Measurements from ENCODE around the gene L3MBTL1. TPM values are rescaled to one million over a fixed set of nuclear protein-coding genes. Genes with fewer than 3 reads are reported as not detected.
"Not testable (repeated sequence)": the region's sequence is repeated elsewhere in the genome, so short reads cannot be mapped to it uniquely, and the experiment has no call there.

The L3MBTL1 gene
- total and polyA plus RNA-seq, 2 donors (not counting 3 experiments of a cell fraction or from before 2014, with no cell fraction given) = 5.2 to 8.2 TPM

DNA sequence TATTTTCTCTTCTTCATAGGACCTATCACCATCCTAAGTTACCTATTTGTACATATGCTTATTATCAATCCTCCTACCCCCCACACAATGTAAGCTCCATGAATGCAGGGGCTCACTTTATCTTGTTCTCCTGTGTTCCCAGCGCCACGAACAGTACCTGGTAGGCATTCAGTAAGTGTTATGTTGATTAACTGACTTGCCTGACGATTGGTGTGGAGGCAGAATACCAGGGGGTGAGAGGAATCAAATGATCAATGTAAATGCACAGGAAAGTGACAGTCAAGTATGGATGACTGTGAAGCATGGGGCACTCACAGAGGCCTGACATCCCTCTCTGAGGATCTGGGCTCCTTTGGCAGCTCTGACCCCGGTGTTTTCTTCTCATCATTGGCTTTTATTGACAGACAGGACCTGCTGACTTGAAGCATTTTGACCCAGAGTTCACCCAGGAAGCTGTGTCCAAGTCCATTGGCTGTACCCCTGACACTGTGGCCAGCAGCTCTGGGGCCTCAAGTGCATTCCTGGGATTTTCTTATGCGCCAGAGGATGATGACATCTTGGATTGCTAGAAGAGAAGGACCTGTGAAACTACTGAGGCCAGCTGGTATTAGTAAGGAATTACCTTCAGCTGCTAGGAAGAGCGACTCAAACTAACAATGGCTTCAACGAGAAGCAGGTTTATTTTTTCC is 77.1 kb downstream of the L3MBTL1 start:
- Histone ChIP-seq H3K4me2 (ENCODE audit: insufficient read depth, low read length) (no peak overlapping the region), H3K4me3 (replicated peaks in 1 of 3; ENCODE audit: insufficient read depth in 1 of 3, low read depth in 1 of 3, low read length in 3 of 3) (no peak overlapping the region), H3K9me3 (replicated peaks; ENCODE audit: control insufficient read depth, insufficient read depth, low read length) (no peaks in the 10 kb centered on the region), H3K36me3 (ENCODE audit: control insufficient read depth in 2 of 2, extremely low read depth in 1 of 2, insufficient read depth in 2 of 2, low read length in 2 of 2) (no peaks in the 10 kb centered on the region), H3K27me3 (ENCODE audit: control insufficient read depth in 2 of 2, insufficient read depth in 2 of 2, low read length in 2 of 2) (peaks cover 2 to 4% of the 10 kb centered on the region in 2 experiments), H3K4me1 (ENCODE audit: control insufficient read depth, extremely low read depth, insufficient read depth, low read length) (no peaks in the 10 kb centered on the region), H3K9me1 (replicated peaks; ENCODE audit: control insufficient read depth, extremely low read depth, insufficient read depth, low read length) (no peaks in the 10 kb centered on the region), H3K79me2 (ENCODE audit: control insufficient read depth, insufficient read depth, low read length) (no peaks in the 10 kb centered on the region), H4K20me1 (replicated peaks; ENCODE audit: control insufficient read depth, extremely low read depth, insufficient read depth, low read length) (no peaks in the 10 kb centered on the region), H3K27ac (ENCODE audit: insufficient read depth, low read depth, low read length) (no peak overlapping the region), H3K9ac (replicated peaks; ENCODE audit: extremely low read depth, insufficient read depth, low read length) (no peak overlapping the region), H2AFZ (ENCODE audit: low read depth, low read length) (no peak overlapping the region)
- ChIA-PET CTCF (interaction anchor here (0.9 to 3.3 kb wide), 3 partner anchors 46 to 55 kb away, joined by 3 to 14 read pairs (median 10); no protein-coding TSS in a partner anchor), POLR2A (no interaction called here)
- dilution Hi-C loops (cut with MboI; ENCODE audit: extremely low pct_ligation_motif_present, low sequenced_read_pairs) (no loop called here), intact Hi-C loops (cut with micrococcal nuclease) (no loop called here)
- FAIRE-seq (no peak), DNase-seq (ENCODE audit: low read depth, low spot score) (no peak)
- TF ChIP-seq, protein P1, sequence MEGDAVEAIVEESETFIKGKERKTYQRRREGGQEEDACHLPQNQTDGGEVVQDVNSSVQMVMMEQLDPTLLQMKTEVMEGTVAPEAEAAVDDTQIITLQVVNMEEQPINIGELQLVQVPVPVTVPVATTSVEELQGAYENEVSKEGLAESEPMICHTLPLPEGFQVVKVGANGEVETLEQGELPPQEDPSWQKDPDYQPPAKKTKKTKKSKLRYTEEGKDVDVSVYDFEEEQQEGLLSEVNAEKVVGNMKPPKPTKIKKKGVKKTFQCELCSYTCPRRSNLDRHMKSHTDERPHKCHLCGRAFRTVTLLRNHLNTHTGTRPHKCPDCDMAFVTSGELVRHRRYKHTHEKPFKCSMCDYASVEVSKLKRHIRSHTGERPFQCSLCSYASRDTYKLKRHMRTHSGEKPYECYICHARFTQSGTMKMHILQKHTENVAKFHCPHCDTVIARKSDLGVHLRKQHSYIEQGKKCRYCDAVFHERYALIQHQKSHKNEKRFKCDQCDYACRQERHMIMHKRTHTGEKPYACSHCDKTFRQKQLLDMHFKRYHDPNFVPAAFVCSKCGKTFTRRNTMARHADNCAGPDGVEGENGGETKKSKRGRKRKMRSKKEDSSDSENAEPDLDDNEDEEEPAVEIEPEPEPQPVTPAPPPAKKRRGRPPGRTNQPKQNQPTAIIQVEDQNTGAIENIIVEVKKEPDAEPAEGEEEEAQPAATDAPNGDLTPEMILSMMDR (IDR thresholded peaks at IDR 0.05; ENCODE audit: extremely low read depth in 1 of 2, insufficient read depth in 1 of 2, low read depth in 1 of 2, low read length in 2 of 2) = no peak
- no peak for TF ChIP-seq JUN (IDR thresholded peaks at IDR 0.05; ENCODE audit: borderline replicate concordance, insufficient read depth, insufficient read length, low read depth)
- BruUV-seq (replicated peaks) = no TSS peak

DNA sequence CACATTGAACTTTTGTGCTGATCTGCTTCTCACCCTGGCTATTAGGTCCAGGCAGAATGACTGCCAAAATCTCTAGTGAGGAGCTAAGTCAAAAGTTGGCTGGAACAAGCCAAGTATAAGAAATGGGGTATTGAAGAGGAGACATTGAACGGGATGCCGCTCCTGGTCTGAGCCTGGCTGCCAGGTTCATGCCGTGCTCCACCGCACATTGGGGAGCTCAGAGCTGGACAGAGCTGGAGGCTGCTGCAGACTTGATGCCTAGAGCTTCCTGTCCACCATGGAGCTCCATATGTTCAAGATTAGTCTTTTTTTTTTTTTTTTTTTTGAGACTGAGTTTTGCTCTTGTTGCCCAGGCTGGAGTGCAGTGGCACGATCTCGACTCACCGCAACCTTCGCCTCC is 79.1 kb downstream of the L3MBTL1 start:
- H3K36me3 ChIP-seq (ENCODE audit: control insufficient read depth in 2 of 2, extremely low read depth in 1 of 2, insufficient read depth in 2 of 2, low read length in 2 of 2) = no peaks in the 10 kb centered on the region
- peaks cover 3% of the 10 kb centered on the region for H3K79me2 ChIP-seq (ENCODE audit: control insufficient read depth, insufficient read depth, low read length)
- no peak overlapping the region for H3K4me2 ChIP-seq (ENCODE audit: insufficient read depth, low read length)
- dilution Hi-C loops (cut with MboI; ENCODE audit: extremely low pct_ligation_motif_present, low sequenced_read_pairs) = no loop called here
- no peak overlapping the region for H3K4me3 ChIP-seq (replicated peaks in 1 of 3; ENCODE audit: insufficient read depth in 1 of 3, low read depth in 1 of 3, low read length in 3 of 3)
- H4K20me1 ChIP-seq (replicated peaks; ENCODE audit: control insufficient read depth, extremely low read depth, insufficient read depth, low read length) = no peaks in the 10 kb centered on the region
- ChIA-PET CTCF (interaction anchor here (0.7 to 3.3 kb wide), 5 partner anchors 8 to 49 kb away, joined by 3 to 14 read pairs (median 3); no protein-coding TSS in a partner anchor), POLR2A (no interaction called here)
- H3K27me3 ChIP-seq (ENCODE audit: control insufficient read depth in 2 of 2, insufficient read depth in 2 of 2, low read length in 2 of 2) = peaks cover 2 to 4% of the 10 kb centered on the region in 2 experiments
- no TSS peak for BruUV-seq (replicated peaks)
- no peaks in the 10 kb centered on the region for H3K9me1 ChIP-seq (replicated peaks; ENCODE audit: control insufficient read depth, extremely low read depth, insufficient read depth, low read length)
- no peak overlapping the region for H3K9ac ChIP-seq (replicated peaks; ENCODE audit: extremely low read depth, insufficient read depth, low read length)
- H3K9me3 ChIP-seq (replicated peaks; ENCODE audit: control insufficient read depth, insufficient read depth, low read length) = no peaks in the 10 kb centered on the region
- H2AFZ ChIP-seq (ENCODE audit: low read depth, low read length) = no peak overlapping the region
- intact Hi-C loops (cut with micrococcal nuclease) = no loop called here
- H3K27ac ChIP-seq (ENCODE audit: insufficient read depth, low read depth, low read length) = no peak overlapping the region
- FAIRE-seq (no peak), DNase-seq (ENCODE audit: low read depth, low spot score) (no peak)
- TF ChIP-seq JUN (IDR thresholded peaks at IDR 0.05; ENCODE audit: borderline replicate concordance, insufficient read depth, insufficient read length, low read depth) (no peak), POLR2AphosphoS5 (IDR thresholded peaks at IDR 0.05; ENCODE audit: insufficient read depth, low read depth, low read length) (no peak), POLR2A (IDR thresholded peaks at IDR 0.05; ENCODE audit: low read depth, low read length) (no peak), MYC (IDR thresholded peaks at IDR 0.05; ENCODE audit: low read depth, low read length) (no peak)
- H3K4me1 ChIP-seq (ENCODE audit: control insufficient read depth, extremely low read depth, insufficient read depth, low read length) = peaks cover 7% of the 10 kb centered on the region

- H3K4me2 ChIP-seq (ENCODE audit: insufficient read depth, low read length); H3K27me3 ChIP-seq (ENCODE audit: control insufficient read depth in 2 of 2, insufficient read depth in 2 of 2, low read length in 2 of 2); DNase-seq (ENCODE audit: low read depth, low spot score); H4K20me1 ChIP-seq (replicated peaks; ENCODE audit: control insufficient read depth, extremely low read depth, insufficient read depth, low read length); BruUV-seq (replicated peaks); H3K4me1 ChIP-seq (ENCODE audit: control insufficient read depth, extremely low read depth, insufficient read depth, low read length); H3K9ac ChIP-seq (replicated peaks; ENCODE audit: extremely low read depth, insufficient read depth, low read length); dilution Hi-C loops (cut with MboI; ENCODE audit: extremely low pct_ligation_motif_present, low sequenced_read_pairs); CTCF ChIA-PET; H3K4me3 ChIP-seq (replicated peaks in 1 of 3; ENCODE audit: insufficient read depth in 1 of 3, low read depth in 1 of 3, low read length in 3 of 3); H3K27ac ChIP-seq (ENCODE audit: insufficient read depth, low read depth, low read length); H3K36me3 ChIP-seq (ENCODE audit: control insufficient read depth in 2 of 2, extremely low read depth in 1 of 2, insufficient read depth in 2 of 2, low read length in 2 of 2); H3K79me2 ChIP-seq (ENCODE audit: control insufficient read depth, insufficient read depth, low read length); H3K9me3 ChIP-seq (replicated peaks; ENCODE audit: control insufficient read depth, insufficient read depth, low read length); H3K9me1 ChIP-seq (replicated peaks; ENCODE audit: control insufficient read depth, extremely low read depth, insufficient read depth, low read length); POLR2A ChIA-PET; intact Hi-C loops (cut with micrococcal nuclease); FAIRE-seq; H2AFZ ChIP-seq (ENCODE audit: low read depth, low read length): not testable (repeated sequence)
These were observed 81.0 kb downstream of the L3MBTL1 start for GRCh38 chr20:43588526-43588925.
